ENCODE data around the gene ECSIT. TPM values are rescaled to one million over a fixed set of nuclear protein-coding genes. Genes with fewer than 3 reads are reported as not detected.
"Not testable (repeated sequence)": the region's sequence is repeated elsewhere in the genome, so short reads cannot be mapped to it uniquely, and the experiment has no call there.

Gene ECSIT
- polyA plus RNA-seq (2013, experiment 1 of 2; ENCODE audit: insufficient read length): 46.7 TPM
- polyA plus RNA-seq (2013, experiment 2 of 2; ENCODE audit: insufficient read length): 43.5 TPM

DNA sequence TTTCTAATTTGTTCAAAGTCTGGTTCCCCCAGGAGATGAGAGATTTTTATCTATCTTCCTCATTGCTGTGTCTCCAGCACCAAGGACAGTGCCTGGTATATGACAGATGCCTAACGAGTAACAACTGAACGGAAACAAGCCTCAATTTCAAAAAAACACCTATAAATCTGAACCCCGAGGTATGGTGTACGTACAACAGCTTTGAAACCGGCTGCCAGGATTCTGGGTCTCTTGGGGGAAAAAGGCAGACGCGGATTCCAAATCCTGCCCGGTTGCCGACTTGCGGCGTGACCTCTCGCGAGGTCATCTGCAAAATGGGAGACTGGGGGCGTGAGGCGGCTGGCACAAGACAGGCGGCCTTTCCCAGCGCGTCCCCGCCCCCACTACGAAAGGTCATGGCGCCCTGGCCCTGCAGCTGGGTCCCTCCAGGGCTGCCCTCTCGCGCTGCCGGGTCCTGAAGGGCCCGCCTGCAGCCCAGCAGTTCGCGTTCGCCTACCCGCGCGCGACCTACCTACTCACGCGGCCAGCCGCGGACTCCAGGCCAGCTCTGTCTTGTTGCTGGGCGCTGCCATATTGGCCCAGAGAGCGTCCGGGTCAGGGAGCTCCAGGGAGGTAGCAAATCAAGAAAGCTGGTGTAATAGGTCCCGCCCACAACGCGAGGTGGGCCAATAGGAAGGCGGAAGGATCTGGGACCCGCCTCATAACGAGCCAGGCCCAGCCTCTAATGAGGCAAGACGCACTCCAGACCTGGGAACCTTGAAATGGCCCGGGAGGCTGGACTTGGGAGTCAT, at the start of gene ECSIT:
ECSIT (minus strand) TSS at position 584 of the 791 bp plus-strand sequence. CDS start 9,964 bp downstream, outside the sequence.
- DNase-seq: peak; percentile 99

DNA sequence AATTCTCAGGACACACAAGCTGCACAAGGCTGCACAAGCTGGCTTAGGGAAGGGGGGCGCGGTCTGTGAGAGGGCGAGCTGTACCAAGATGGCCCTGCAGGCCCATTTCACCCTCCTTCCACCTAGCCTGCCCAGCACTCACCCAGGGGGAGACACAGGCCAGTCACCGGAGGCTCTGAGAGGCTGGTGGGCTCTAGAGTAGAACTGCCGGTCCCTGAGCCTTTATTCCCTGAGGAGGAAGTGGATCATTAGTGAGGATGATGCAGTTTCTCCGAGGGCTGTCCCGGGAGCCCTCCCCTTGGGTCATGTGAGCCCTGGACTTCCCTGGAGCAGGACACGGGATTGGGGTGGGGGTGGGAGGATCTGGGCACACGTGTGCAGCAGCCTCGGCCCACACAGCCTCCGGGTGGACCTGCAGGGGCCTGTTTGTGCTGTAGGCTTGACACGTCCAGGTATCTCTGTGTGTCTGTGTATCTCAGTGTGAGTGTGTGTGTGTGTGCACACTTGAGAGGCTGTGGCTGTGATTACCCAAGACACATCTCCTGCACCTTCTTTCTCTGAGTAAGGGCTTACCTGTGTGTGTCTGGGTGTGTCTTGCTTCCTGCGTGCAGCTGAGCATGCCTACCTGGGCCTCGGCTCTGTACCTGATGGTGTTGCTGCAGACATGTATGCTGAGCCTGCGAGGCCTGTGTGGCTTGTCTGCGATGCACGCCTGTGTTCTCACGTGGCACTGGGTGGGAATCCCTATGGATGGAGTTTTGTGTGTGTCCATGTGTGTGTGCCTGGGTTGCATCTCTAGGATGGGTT, 48.7 kb upstream of the ECSIT start, which contains the start of gene ACP5:
ACP5 (minus strand) TSS at position 195 of the 807 bp plus-strand sequence. CDS start 328 bp downstream, outside the sequence.
- DNase-seq: peak; percentile 9

DNA sequence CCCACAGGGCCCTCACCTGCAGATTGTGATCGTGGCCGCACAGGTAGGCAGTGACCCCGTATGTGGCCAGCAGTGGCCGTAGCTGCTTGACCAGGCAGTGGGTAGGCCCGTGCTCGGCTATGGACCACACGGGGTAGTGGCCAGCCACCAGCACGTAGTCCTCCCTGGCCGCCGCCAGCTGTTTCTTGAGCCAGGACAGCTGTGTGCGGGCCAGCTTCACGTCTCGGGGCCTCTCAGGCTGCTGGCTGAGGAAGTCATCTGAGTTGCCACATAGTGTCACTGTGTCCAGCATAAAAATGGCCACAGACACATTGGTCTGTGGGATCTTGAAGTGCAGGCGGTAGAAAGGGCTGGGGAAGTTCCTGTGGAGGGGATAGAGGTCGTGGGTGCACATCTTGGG, 47.3 kb upstream of the ECSIT start:
- no peak for DNase-seq

DNA sequence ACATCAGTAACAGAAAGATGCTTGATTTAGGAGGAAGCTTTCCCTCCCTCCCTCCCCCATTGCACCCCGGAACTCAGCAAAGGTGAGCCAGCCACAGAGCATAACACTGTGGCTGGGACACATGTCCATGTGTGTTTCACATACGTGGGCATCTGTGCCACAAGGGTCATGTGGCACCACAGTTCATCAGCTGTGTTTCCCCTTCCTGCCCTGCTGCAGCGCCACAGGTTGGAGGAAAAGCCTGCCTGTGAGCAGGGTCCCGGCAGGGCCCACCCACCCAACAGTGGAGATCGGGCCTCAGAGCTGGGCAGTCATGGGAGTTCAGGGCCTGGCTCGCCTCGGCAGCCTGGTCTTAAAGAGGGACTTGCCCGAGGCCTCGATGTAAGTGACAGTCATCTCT, 45.8 kb upstream of the ECSIT start:
- no peak for DNase-seq

DNA sequence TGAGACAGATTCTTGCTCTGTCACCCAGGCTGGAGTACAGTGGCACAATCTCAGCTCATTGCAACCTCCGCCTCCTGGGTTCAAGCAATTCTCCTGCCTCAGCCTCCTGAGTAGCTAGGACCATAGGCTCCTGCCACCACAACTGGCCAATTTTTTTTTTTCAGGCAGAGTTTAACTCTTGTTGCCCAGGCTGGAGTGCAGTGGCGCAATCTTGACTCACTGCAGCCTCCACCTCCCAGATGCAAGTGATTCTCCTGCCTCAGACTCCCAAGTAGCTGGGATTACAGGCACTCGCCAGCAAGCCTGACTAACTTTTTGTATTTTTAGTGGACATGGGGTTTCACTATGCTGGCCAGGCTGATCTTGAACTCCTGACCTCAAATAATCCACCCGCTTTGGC, 44.8 kb upstream of the ECSIT start:
- DNase-seq: not testable (repeated sequence)

DNA sequence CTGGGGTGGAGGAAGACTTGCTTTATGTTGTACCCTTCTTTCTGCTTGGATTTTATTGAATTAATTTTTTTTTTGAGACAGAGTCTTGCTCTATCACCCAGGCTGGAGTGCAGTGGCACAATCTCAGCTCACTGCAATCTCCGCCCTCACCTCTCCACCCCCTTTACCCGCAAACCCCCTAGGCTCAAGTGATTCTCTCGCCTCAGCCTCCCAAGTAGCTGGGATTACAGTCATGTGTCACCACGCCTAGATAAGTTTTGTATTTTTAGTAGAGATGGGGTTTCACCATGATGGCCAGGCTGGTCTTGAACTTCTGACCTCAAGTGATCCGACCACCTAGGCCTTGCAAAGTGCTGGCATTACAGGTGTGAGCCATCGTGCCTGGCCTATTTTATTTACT, 44.4 kb upstream of the ECSIT start:
- not testable (repeated sequence) for DNase-seq

GRCh38 chr19:11570039-11570462, 41.1 kb upstream of the ECSIT start:
- no peak for DNase-seq

DNA sequence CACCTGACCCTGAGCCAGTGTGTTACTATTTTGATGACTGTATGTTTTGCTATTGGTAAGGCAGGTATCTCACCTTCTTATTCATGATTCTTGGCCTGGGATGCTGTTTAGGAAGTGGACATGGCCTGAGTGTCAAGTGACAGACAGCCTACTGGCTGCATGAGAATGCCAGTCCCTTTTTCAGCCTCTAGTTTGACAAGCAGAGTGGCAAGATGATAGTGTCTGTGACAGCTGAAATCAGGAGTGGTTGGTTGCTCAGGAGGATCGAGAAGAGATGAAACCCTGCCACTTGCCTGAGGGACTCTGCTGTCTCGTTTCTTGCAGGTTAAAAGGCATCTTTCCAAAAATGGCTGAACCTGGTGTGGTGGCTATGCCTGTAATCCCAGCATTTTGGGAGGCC, 37.2 kb upstream of the ECSIT start:
- no peak for DNase-seq

DNA sequence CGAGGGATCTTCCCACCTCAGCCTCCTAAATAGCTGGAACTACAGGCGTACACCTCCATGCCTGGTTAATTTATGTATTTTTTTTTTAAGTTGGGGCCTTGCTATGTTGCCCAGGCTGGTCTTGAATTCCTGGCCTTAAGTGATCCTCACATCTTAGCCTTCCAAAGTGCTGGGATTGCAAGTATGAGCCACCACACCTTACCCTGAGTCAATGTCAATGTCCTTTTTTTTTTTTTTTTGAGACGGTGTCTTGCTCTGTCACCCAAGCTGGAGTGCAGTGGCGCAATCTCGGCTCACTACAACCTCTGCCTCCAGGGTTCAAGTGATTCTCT, 36.7 kb upstream of the ECSIT start:
- not testable (repeated sequence) for DNase-seq

GRCh38 chr19:11564082-11564807, 35.3 kb upstream of the ECSIT start:
- not testable (repeated sequence) for DNase-seq

DNA sequence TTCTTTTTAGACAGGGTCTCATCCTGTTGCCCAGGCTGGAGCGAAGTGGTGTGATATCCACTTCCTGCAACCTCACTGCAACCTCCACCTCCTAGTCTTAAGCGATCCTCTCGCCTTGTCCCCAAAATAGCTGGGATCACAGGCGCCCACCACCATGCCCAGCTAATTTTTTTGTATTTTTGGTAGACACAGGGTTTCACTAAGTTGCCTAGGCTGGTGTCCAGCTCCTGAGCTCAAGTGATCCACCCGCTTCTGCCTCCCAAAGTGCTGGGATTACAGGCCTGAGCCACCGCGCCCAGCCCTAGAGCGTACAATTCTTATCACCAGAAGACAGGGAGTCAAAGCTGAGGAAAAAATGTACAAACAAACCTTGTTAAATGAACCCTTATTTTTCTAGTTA, 34.6 kb upstream of the ECSIT start:
- DNase-seq: no peak

DNA sequence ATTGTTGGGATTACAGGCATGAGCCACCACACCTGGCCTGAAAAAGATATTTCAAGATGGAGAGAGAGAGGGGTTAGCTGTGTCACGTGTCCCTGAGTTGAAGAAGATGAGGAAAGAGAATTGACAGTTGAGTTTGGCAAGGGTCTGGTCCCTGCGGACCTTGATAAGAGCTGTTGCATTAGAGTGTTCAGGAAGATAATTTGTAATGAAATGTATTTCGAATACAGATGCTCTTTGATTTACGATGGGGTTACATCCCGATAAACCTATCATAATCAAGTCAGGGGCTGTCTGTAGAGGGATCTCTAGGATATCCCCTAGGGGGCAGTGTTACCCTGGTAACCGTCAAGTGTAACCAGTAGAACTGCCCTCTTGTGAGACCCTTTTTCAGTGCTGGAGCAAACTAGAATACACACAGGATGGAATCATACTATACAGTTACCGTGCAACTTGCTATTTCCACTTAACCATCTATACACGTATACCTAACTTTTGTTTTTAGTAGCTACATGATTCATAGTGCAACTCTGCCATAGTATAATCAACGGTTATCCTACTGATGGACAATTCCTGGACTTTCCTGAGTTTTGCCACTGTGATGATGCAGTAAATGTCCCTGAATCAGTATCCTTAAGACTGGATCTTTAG, 31.6 kb upstream of the ECSIT start:
- DNase-seq: peak; percentile 69

DNA sequence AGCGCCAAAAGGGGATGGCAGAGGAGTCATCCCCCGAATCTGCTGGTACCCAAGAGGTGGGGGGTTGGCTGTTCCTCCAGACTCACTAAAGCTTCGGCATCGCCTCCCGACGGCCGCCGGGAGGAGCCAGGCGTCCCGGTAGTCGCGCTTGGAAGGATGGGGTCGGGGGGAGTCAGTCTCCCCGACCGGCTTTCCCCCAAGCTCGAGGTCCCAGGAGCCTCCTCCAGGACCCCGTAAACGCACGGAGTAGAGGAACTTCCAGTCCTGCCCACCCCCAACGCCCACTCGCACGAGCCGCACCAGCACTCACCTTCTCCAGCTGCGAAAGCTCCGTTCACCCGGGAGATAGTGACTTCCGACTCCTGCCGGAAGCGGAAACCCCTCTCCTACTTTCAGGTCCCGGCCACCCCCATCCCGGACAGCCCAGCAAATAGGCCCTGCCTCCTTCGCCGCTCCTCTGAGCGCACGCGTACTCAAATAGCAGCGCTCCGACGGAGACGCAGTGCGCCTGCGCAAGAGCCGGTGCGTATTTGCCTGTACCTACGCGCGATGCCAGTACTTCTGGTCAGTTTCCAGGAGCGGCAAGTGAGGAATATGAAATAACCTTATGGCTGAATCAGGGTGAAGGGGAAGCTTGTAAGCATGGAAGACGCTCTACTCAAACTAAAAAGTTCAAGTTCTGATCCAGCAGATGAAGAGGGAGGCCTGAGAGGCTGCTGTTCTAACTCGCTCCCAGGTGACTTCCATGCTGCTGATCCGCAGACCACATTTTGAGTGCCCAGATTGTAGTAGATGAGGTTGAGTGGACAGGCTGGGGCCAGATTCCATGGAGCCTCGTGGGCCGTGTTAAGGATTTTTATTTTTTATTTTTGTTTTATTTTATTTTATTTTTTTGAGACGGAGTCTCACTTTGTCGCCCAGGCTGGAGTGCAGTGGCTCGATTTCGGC, 30.2 kb upstream of the ECSIT start, which contains the start of gene ELOF1:
ELOF1 (minus strand) TSS at position 350 of the 948 bp plus-strand sequence. CDS start 4,883 bp downstream, outside the sequence.
- DNase-seq: peak; percentile 97

DNA sequence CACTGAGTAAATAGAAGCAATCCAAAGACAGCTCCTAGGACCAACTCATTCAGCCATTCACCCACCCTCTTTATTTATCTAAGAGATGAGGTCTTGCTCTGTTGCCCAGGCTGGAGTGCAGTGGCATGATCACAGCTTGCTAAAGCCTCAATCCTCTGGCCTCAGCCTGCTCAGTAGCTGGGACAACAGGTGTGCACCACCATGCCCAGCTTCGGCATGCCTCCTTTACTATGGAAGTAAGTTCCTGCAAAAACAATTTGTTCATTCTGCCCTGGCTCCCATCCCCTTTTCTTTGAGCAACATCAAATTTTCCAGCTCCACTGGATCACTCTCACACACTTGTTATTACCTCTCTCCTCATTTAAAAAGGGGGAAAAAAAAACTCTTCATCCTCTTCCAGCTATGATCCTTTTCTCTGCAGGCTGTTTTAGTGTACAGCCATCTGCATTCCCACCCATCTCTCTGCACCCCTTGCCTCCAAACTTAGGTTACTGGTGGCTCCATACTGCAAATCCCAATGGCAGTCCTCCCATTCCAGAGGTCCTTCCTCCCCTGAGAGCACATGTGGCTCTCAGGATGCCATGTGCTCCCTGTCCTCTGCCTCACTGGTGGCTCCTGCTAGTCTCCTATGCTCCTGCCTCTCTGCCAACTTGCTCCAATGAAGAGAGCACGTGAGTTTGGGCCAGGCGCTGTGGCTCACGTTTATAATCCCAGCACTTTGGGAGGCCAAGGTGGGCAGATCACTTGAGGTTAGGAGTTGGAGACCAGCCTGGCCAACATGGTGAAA, 27.9 kb upstream of the ECSIT start:
- DNase-seq: no peak

DNA sequence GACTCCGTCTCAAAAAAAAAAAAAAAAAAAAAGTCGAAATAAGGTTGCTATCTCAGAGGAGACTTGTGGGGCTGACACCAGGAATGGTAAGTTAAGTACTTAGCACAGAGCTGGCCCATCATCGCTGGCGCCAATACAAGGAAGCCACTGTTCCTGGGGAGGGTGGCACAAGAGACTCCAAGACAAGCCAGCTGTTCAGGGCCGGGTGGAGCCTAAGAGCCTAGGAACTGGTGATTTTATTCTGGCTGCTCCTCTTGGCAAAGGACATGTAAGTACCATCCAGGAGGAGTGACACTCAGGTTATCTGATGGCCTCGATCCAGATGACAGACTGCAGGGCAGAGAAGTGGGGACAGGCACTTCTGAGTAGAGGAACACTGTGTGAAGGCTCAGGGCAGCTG, 26.3 kb upstream of the ECSIT start:
- DNase-seq: no peak

DNA sequence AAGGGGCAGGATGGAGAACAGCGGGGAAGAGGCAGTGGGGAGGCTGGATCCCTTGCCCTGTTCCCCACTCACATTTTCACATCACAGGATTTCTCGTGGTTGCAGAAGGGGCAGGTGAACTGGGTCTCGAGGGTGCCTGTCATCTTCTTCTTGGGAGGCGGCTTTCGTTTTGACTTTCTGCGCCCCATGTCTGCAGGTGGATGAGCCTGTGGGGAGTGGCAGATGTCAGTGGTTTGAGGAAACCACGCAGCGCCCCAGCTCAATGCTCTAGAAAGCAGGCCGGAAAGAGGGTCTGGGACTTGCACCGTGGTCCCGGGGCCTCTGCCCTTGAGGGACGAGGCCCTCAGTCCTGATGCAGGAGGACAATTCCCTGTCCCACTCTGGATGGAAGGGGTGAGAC, 25.2 kb upstream of the ECSIT start:
- no peak for DNase-seq

DNA sequence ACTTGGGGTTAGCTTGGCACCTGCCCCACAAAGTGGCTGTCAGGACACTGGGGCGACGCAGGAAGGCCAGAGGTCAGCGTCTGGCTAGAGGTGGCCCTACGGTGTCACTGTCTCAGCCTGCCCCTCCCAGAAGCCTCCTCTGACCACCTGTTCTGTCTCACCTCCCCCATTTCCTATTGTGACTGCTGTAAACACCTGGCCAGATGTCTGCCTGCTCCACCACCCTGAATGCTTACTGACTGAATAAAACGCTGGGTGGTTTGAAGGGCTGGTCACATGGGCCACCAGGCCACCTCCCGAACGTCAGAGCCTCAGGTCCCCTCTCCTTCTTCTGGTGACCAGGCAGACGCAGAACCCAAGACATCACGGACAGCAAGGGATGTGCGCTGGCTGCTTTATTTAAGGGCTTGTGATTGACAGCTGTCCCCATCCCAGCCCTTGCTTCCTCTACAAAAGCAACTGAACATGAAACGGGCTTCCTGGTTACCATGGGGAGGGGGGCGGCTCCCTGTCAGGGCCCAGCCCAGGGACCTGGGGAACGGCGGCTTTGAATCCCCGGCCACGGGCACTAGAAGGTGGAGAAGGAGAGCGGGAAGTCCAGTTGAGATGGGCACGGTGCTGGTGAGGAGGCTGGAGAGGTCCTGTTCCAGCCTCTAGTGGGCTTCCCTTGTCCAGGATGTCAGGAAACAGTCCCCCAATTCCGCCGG, 23.9 kb upstream of the ECSIT start:
- DNase-seq: no peak

- DNase-seq: no peak
Measured at GRCh38 chr19:11551603-11552235, 22.8 kb upstream of the ECSIT start.

GRCh38 chr19:11550265-11550664, 21.3 kb upstream of the ECSIT start:
- no peak for DNase-seq

Data from fibroblast of skin of abdomen (primary cell).